ENCODE results near the gene PRPF40B. TPM values are rescaled to one million over a fixed set of nuclear protein-coding genes. Genes with fewer than 3 reads are reported as not detected.

Gene PRPF40B
- polyA plus RNA-seq, 2 of the 4 experiments (the other 2 are of a cell fraction): 15.0 to 17.0 TPM

DNA sequence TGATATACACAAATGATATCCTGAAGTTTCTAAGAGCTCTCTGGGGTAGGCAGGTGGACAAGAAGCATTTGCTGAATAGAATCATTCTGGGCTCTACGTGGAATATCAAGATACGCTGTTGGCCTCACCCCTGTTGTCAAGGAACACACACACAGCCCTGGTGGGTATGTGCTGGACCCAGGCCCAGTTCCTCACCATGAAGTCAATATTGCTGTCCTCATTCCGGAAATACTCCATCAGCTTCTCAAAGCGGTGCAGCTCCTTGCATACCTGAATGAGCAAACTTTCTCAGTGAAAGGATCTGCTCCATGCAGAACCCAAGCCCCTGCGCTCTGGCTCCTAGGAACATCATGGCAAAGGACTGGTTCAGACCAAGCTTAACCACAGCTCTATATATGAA is 31.4 kb downstream of the PRPF40B start (continued):
- TF ChIP-seq JUNB (IDR thresholded peaks at IDR 0.05): no peak
- TF ChIP-seq NFE2L2 (conservative IDR thresholded peaks at IDR 0.05; ENCODE audit: low read length): no peak

DNA sequence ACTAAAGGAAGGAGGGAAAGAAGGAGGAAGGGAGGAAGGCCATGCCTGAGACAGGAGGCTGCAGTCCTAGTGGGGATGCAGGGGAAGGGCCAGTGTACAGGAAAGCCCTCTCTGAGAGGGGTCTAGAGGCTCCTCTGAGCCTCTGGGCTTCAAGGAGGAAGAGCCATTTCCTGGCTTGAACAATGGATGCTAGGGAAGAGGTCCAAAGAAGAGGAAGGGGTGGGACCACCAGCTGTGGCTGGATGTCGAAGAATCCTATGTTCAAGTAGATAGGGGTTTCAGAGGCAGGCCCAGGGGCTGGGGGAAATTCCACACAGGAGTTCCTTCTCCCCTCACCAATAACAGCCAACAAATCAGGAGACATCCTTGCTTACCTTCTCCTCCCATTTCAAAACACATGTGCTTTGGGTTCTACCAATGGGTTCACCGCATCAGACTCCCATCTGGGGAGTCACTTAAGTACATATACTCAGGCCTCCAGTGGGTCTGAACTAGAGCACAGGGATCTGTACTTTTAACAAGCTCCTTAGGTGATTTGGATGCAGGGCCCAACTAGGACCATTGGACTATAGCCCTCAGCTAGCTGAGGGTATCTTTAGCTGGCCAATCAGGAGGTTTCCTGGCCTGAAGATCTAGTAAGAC is 32.4 kb downstream of the PRPF40B start:
- no peak for TF ChIP-seq HDAC2 (IDR thresholded peaks at IDR 0.05)
- no peak for TF ChIP-seq ATOH8 (CRISPR knock-in tag; IDR thresholded peaks at IDR 0.05; ENCODE audit: low read depth)
- no peak for TF ChIP-seq ZSCAN20 (CRISPR knock-in tag; IDR thresholded peaks at IDR 0.05)
- ChIA-PET CTCF (interaction anchor here (1.0 to 1.8 kb wide), 10 partner anchors 11 to 520 kb away, joined by 3 to 7 read pairs (median 4); partner anchors contain the start of gene TMBIM6), POLR2A (interaction anchor here (1.2 kb wide), 1 partner anchor 86 kb away, joined by 5 read pairs; the partner anchor contains the start of gene TMBIM6)
- no peak overlapping the region for H3K27ac ChIP-seq
- no peak overlapping the region for H3K4me3 ChIP-seq
- ATAC-seq (no peak), DNase-seq (ENCODE audit: low read depth in 1 of 2, low spot score in 1 of 2) (no peak), FAIRE-seq (no peak)
- no peaks in the 10 kb centered on the region for H3K9me3 ChIP-seq
- no peak overlapping the region for H3K4me2 ChIP-seq
- no peaks in the 10 kb centered on the region for H3K4me1 ChIP-seq
- 67% methylated on average over 2 of the region's 2 CpGs for WGBS (ENCODE audit: missing lambda C conversion rate)

GRCh38 chr12:49658276-49658675 is 34.9 kb downstream of the PRPF40B start:
- DNase-seq (ENCODE audit: low read depth in 1 of 2, low spot score in 1 of 2) (no peak), FAIRE-seq (no peak), ATAC-seq (no peak)
- Histone ChIP-seq H3K4me2 (no peak overlapping the region), H3K27ac (no peak overlapping the region), H3K9me3 (no peaks in the 10 kb centered on the region), H3K4me3 (no peak overlapping the region), H3K4me1 (no peaks in the 10 kb centered on the region)
- 64% methylated on average over 13 of the region's 13 CpGs for WGBS (ENCODE audit: missing lambda C conversion rate)
- ChIA-PET CTCF (interaction anchor here (1.0 to 1.4 kb wide), 4 partner anchors 13 to 83 kb away, joined by 3 to 6 read pairs (median 4); partner anchors contain the start of gene TMBIM6), POLR2A (interaction anchor here (1.3 kb wide), 1 partner anchor 83 kb away, joined by 3 read pairs; no protein-coding TSS in a partner anchor)
- TF ChIP-seq CBX2 (IDR thresholded peaks at IDR 0.05; ENCODE audit: borderline replicate concordance, low read depth) (no peak), JUN (IDR thresholded peaks at IDR 0.05) (no peak), EP300 (IDR thresholded peaks at IDR 0.05) (no peak), HOXB13 (CRISPR knock-in tag; IDR thresholded peaks at IDR 0.05; ENCODE audit: low read depth) (no peak), RFX5 (IDR thresholded peaks at IDR 0.05) (no peak), KDM5A (IDR thresholded peaks at IDR 0.05) (no peak)

DNA sequence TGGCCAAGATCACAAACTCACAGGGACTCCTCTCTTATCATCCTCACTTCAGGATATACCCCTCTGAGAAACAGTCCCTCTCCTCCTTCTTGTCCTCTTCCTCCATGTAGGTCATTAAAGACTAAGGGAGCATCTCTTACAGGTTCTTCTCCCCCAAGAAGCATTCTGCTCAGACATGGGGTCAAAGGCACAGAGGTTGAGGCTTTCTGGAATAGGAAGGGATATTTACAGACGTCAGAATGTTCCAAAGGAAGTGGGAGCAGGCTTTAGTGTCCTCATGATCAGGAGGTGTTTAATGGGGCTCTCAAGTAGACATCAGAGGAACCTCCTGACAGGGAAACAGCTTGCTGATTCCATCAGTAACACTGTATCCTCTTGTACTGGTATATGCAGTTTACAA is 36.4 kb downstream of the PRPF40B start:
- FAIRE-seq (no peak), DNase-seq (ENCODE audit: low read depth in 1 of 2, low spot score in 1 of 2) (no peak), ATAC-seq (no peak)
- 35% methylated on average over 1 of the region's 1 CpG for WGBS (ENCODE audit: missing lambda C conversion rate)
- Histone ChIP-seq H3K4me1 (no peaks in the 10 kb centered on the region), H3K4me2 (no peak overlapping the region), H3K4me3 (no peak overlapping the region), H3K9me3 (no peaks in the 10 kb centered on the region), H3K27ac (no peak overlapping the region)
- CTCF ChIA-PET: interaction anchor here (1.0 to 1.9 kb wide), 5 partner anchors 11 to 82 kb away, joined by 3 to 8 read pairs (median 4); partner anchors contain the start of gene TMBIM6
- TF ChIP-seq FOSL2 (IDR thresholded peaks at IDR 0.05) (no peak), FOSL2 (CRISPR knock-in tag; IDR thresholded peaks at IDR 0.05) (no peak), HOXB13 (CRISPR knock-in tag; IDR thresholded peaks at IDR 0.05; ENCODE audit: low read depth) (no peak), HES2 (IDR thresholded peaks at IDR 0.05) (no peak)
- TF ChIP-seq, protein P1, sequence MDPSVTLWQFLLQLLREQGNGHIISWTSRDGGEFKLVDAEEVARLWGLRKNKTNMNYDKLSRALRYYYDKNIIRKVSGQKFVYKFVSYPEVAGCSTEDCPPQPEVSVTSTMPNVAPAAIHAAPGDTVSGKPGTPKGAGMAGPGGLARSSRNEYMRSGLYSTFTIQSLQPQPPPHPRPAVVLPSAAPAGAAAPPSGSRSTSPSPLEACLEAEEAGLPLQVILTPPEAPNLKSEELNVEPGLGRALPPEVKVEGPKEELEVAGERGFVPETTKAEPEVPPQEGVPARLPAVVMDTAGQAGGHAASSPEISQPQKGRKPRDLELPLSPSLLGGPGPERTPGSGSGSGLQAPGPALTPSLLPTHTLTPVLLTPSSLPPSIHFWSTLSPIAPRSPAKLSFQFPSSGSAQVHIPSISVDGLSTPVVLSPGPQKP (IDR thresholded peaks at IDR 0.05; ENCODE audit: low read depth, low read length): no peak
- POLR2A ChIA-PET: interaction anchor here (0.7 kb wide), 1 partner anchor 82 kb away, joined by 3 read pairs; no protein-coding TSS in a partner anchor

GRCh38 chr12:49661191-49661590 is 37.8 kb downstream of the PRPF40B start:
- Histone ChIP-seq H3K4me3 (no peak overlapping the region), H3K9me3 (no peaks in the 10 kb centered on the region), H3K4me1 (no peaks in the 10 kb centered on the region), H3K4me2 (no peak overlapping the region), H3K27ac (no peak overlapping the region)
- WGBS (ENCODE audit: missing lambda C conversion rate): 84% methylated on average over 3 of the region's 3 CpGs
- FAIRE-seq (no peak), ATAC-seq (no peak), DNase-seq (ENCODE audit: low read depth in 1 of 2, low spot score in 1 of 2) (no peak)
- CTCF ChIA-PET: interaction anchor here (0.9 to 1.9 kb wide), 3 partner anchors 12 to 24 kb away, joined by 3 to 8 read pairs (median 6); no protein-coding TSS in a partner anchor
- POLR2A ChIA-PET: no interaction called here
- no peak for TF ChIP-seq MYC (IDR thresholded peaks at IDR 0.05; ENCODE audit: borderline replicate concordance, low read length)
- no peak for TF ChIP-seq TP53 (CRISPR knock-in tag; IDR thresholded peaks at IDR 0.05)
- no peak for TF ChIP-seq FOSB (CRISPR knock-in tag; IDR thresholded peaks at IDR 0.05)
- no peak for TF ChIP-seq PHF8 (IDR thresholded peaks at IDR 0.05; ENCODE audit: borderline replicate concordance, low read depth)
- no peak for TF ChIP-seq RAD21 (conservative IDR thresholded peaks at IDR 0.05 in 1 of 2, IDR thresholded peaks at IDR 0.05 in 1 of 2)
- TF ChIP-seq, protein P2, sequence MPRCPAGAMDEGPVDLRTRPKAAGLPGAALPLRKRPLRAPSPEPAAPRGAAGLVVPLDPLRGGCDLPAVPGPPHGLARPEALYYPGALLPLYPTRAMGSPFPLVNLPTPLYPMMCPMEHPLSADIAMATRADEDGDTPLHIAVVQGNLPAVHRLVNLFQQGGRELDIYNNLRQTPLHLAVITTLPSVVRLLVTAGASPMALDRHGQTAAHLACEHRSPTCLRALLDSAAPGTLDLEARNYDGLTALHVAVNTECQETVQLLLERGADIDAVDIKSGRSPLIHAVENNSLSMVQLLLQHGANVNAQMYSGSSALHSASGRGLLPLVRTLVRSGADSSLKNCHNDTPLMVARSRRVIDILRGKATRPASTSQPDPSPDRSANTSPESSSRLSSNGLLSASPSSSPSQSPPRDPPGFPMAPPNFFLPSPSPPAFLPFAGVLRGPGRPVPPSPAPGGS (IDR thresholded peaks at IDR 0.05): no peak
- no peak for TF ChIP-seq ZC3H11A (IDR thresholded peaks at IDR 0.05)
- no peak for TF ChIP-seq EHF (CRISPR knock-in tag; IDR thresholded peaks at IDR 0.05)
- TF ChIP-seq RFX5 (IDR thresholded peaks at IDR 0.05): no peak
- TF ChIP-seq, protein P1 (IDR thresholded peaks at IDR 0.05; ENCODE audit: low read depth, low read length): no peak
- no peak for TF ChIP-seq POLR2AphosphoS2 (conservative IDR thresholded peaks at IDR 0.05; ENCODE audit: low read length)

Data from A549 (cell line).